Measurements from ENCODE around the gene S1PR3. TPM values are rescaled to one million over a fixed set of nuclear protein-coding genes. Genes with fewer than 3 reads are reported as not detected.

Gene S1PR3
- total RNA-seq, 1 experiment from 2014 or later = not detected

GRCh38 chr9:88988796-88989641 is 2.2 kb upstream of the S1PR3 start:
- in situ Hi-C loops (cut with HindIII; ENCODE audit: low sequenced_read_pairs) = no loop called here
- DNase-seq (ENCODE audit: low spot score) = no peak

DNA sequence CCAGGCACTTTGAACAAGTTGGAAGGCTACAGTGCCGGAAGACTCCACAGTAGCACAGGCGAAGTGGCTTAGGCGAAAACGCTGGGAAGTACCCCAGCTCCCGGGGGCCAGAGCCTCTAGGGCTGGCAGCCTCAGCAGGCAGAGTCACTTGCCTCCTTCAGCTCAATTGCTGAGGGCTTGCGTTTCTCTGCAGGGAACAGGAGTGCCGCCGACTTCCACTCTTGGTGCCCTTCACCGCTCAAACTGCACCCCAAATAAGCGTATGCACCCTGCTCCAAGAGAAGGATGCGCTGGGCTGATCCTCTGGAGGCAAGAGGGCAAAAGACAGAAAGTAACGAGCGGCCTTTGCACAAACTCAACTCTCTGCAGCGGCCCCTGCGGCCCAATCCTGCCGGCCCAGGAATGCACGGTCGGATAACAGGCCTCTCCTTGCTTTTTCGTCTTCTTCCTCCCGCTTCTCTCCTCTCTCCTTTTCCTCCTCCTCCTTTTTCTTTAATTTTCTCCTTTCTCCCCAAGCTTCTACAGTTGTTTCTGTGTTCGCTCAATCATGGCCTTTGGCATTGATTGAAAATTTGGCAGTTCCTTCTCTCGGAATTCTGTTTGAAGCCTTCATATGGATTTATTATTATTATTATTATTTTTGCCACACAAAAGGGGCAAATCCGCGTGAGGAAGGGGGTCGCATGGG is 1.1 kb upstream of the S1PR3 start:
- DNase-seq (ENCODE audit: low spot score) = no peak
- in situ Hi-C loops (cut with HindIII; ENCODE audit: low sequenced_read_pairs) = no loop called here

- DNase-seq (ENCODE audit: low spot score) = no peak
- in situ Hi-C loops (cut with HindIII; ENCODE audit: low sequenced_read_pairs) = no loop called here
These were observed 571 bp upstream of the S1PR3 start for GRCh38 chr9:88990729-88991065.

GRCh38 chr9:88992556-88992955 is 1.3 kb downstream of the S1PR3 start:
- in situ Hi-C loops (cut with HindIII; ENCODE audit: low sequenced_read_pairs) = no loop called here
- no peak for DNase-seq (ENCODE audit: low spot score)

- DNase-seq (ENCODE audit: low spot score) = no peak
- in situ Hi-C loops (cut with HindIII; ENCODE audit: low sequenced_read_pairs) = no loop called here
These were observed 2.1 kb downstream of the S1PR3 start for GRCh38 chr9:88993327-88993726.

DNA sequence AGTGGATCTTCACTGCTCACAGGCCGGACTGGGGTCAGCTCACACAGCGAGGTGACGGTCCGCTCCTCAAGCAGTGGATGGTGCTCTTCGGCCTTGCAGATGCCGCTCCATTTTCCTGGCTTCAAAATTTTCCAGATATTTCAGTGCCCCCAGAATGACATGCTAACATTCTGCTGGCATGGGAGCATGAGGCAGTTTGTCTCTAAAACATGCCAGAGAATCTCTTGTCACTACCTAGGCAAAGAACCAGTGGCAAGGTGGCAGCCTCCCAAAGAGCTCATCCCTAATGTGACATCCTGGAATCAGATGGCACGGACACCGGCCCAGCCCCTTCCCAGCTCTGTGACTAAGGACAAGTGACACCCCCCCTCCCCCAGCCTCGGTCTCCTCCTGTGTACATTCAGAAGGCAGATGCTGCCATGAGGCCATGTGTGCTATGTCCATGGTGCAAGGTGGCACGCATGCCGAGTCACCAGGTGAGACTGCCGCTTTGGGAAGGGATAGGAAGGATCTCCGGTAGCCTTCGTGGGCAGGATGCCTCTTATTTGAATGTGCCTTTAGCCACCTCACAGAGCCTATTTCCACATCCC is 2.7 kb downstream of the S1PR3 start:
- in situ Hi-C loops (cut with HindIII; ENCODE audit: low sequenced_read_pairs) = no loop called here
- DNase-seq (ENCODE audit: low spot score) = no peak

DNA sequence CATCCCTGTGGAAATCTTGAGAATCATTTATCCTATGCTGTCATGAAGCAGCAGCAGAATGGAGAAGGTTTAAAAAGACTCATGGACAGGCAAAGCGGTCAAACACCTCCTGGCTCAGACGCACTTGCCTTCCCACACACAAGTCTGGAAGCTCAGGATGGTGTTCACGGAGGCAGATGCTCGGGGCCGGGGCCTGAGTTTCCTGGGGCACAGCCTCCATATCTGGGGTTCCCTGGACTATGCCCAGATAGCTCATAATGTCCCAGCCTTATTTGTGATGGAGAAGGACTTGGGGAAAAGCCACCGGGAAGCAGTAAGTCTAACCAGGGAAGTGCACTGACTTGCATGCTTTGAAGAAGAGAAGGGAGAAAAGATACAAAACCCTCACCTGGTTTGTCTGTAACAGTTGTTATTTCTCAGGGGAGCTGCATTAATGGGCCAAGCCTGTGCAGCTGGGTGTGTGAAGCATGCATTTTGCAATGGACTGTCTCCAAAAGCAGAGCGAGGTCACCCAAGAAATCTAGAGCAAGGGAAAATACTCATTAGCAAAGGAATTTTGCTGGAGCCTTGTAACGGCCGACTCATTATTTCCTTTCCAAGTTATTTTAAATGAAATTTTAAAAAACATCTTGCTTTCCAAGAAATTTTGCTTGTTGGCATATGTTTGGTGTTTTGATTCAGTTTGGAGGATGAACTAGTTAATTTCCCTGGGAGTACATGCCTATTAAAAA is 3.4 kb downstream of the S1PR3 start:
- DNase-seq (ENCODE audit: low spot score) = no peak
- in situ Hi-C loops (cut with HindIII; ENCODE audit: low sequenced_read_pairs) = no loop called here

GRCh38 chr9:88995200-88995577 is 3.9 kb downstream of the S1PR3 start:
- no peak for DNase-seq (ENCODE audit: low spot score)
- in situ Hi-C loops (cut with HindIII; ENCODE audit: low sequenced_read_pairs) = no loop called here

DNA sequence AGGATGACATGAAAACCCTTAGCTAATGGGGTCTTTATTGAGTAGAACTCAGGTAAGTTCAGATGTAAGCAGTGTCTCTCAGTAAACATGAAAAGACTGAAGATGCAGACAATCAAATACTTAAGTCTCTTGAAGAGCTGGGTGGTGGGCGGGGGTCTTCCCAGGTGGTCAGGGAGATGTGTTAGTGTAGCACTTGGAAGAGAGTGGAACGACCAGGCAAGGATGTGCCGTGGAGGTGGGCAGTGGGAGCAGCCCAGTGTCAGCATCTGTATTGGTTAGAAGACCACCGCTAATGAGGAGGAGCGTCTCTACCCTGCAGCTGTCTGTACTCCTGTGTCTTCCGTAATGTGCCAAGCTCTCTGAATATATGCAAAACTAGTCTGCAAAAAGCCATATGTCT is 4.4 kb downstream of the S1PR3 start:
- in situ Hi-C loops (cut with HindIII; ENCODE audit: low sequenced_read_pairs) = no loop called here
- no peak for DNase-seq (ENCODE audit: low spot score)

- no peak for DNase-seq (ENCODE audit: low spot score)
- in situ Hi-C loops (cut with HindIII; ENCODE audit: low sequenced_read_pairs) = no loop called here
These were observed 5.0 kb downstream of the S1PR3 start for GRCh38 chr9:88996046-88996920.

GRCh38 chr9:88996921-88997235 is 5.6 kb downstream of the S1PR3 start:
- DNase-seq (ENCODE audit: low spot score) = no peak
- in situ Hi-C loops (cut with HindIII; ENCODE audit: low sequenced_read_pairs) = no loop called here

DNA sequence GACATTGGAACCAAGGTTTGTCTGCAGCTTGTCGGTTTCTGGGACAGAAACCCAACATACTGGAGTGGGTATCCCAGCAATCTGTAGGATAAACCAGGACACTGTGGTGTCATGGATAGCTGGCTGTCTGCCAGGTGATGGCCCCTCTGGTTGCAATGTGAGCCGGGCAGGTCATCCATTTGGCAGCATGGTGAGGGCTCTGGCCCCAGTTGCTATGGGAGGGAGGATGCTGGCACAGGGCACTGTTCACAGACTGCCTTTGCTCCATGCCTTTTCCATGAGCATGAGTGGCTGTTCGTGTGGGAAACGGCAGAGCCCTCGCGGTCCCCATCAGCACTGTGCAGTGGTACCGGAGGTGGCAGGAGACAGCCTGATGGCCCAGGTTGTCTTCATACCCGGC is 6.4 kb downstream of the S1PR3 start:
- in situ Hi-C loops (cut with HindIII; ENCODE audit: low sequenced_read_pairs) = no loop called here
- DNase-seq (ENCODE audit: low spot score) = no peak

- peak; percentile 16 for DNase-seq (ENCODE audit: low spot score)
- in situ Hi-C loops (cut with HindIII; ENCODE audit: low sequenced_read_pairs) = no loop called here
These were observed 7.2 kb downstream of the S1PR3 start for GRCh38 chr9:88998503-88998902.

GRCh38 chr9:88998911-88999310 is 7.6 kb downstream of the S1PR3 start:
- DNase-seq (ENCODE audit: low spot score) = peak; percentile 14
- in situ Hi-C loops (cut with HindIII; ENCODE audit: low sequenced_read_pairs) = no loop called here

- peak; percentile 63 for DNase-seq (ENCODE audit: low spot score)
- in situ Hi-C loops (cut with HindIII; ENCODE audit: low sequenced_read_pairs) = no loop called here
These were observed 9.1 kb downstream of the S1PR3 start for GRCh38 chr9:89000371-89000781.

- peak; percentile 92 for DNase-seq (ENCODE audit: low spot score)
- in situ Hi-C loops (cut with HindIII; ENCODE audit: low sequenced_read_pairs) = no loop called here
These were observed 10.0 kb downstream of the S1PR3 start for GRCh38 chr9:89000973-89001916.

- DNase-seq (ENCODE audit: low spot score) = no peak
- in situ Hi-C loops (cut with HindIII; ENCODE audit: low sequenced_read_pairs) = no loop called here
These were observed 10.8 kb downstream of the S1PR3 start for GRCh38 chr9:89001917-89002540.

DNA sequence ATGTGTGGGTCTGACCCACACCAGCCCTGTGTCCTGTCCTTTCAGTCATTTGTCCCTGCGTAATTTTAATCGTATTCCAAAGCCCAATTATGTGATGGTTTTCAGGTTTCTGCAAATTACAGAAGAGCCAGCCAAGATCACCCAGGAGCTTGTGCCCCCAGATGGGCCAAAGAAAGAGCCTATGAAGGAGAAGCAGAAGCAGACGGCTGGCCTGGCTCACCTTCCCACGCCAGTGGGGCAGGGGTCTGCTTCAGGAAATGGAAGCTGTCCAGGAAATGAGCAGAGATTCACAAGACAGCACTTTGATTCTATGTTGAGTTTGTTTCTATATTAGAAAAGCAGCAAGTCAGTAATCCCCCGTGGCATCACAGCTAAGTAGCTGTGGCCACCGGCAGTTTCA is 11.7 kb downstream of the S1PR3 start:
- no peak for DNase-seq (ENCODE audit: low spot score)
- in situ Hi-C loops (cut with HindIII; ENCODE audit: low sequenced_read_pairs) = no loop called here

Data from G401 (cell line).